ENCODE measurements around the gene C21orf58.

Gene C21orf58

DNA sequence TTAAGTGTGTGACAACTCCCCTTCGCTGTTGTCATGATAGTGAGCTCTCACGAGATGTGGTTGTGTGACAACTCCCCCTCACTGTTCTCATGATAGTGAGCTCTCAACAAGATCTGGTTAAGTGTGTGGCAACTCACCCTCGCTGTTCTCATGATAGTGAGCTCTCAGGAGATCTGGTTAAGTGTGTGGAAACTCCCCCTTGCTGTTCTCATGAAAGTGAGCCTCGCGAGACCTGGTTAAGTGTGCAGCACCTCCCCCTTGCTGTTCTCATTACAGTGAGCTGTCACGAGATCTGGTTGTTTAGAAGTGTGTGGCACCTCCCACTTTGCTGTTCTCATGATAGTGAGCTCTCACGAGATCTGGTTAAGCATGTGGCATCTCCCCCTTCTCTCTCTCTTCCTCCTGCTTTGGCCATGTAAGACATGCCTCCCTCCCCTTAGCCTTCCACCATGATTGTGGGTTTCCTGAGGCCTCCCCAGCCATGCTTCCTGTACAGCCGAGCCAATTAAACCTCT lies 70.0 kb downstream of the C21orf58 start:
- peak; percentile 92 for DNase-seq

DNA sequence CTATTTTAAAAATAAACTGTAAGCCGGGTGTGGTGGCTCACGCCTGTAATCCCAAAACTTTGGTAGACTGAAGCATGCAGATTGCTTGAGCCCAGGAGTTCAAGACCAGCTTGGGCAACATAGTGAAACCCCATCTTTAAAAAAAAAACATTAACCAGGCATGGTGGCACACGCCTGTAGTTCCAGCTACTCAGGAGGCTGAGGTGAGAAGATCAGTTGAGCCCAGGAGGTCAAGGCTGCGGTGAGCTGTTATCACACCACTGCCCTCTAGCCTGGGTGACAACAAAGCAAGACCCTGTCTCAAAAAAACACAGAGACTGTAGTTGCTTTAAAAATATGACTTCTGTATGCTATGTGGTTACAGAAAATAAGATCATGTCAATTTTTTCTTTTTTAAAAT lies 70.8 kb downstream of the C21orf58 start:
- no peak for DNase-seq

Measured in hematopoietic multipotent progenitor cell treated with erythropoietin and hydrocortisone succinate and interleukin-3 and kit ligand, for 4 days (in vitro differentiated cells).